ENCODE data around the gene RNF214.

GRCh38 chr11:117299351-117300282, 67.1 kb downstream of the RNF214 start:
- TF ChIP-seq POLR2A (IDR thresholded peaks at IDR 0.05; ENCODE audit: low read depth, low read length) (no peak), POLR2AphosphoS5 (IDR thresholded peaks at IDR 0.05; ENCODE audit: low read depth, low read length) (no peak), SPI1 (IDR thresholded peaks at IDR 0.05; ENCODE audit: low read depth, low read length) (no peak), PAX5 (IDR thresholded peaks at IDR 0.05; ENCODE audit: insufficient read depth, low read length, severe bottlenecking) (no peak), TAF1 (IDR thresholded peaks at IDR 0.05; ENCODE audit: low read depth, low read length) (no peak)
